Tongue (tissue), 1 donor: ENCODE measurements around the gene PTTG1IP2. TPM values are rescaled to one million over a fixed set of nuclear protein-coding genes. Genes with fewer than 3 reads are reported as not detected.

Experiments used
- total RNA-seq: library from RNA; depleted of rRNA; stranded (reverse); fragments of >200 nt; gene quantifications from one replicate; pipeline ENCODE4 v1.2.3, GENCODE V29; 2014

PTTG1IP2 gene
- total RNA-seq, 1 donor from 2014 or later, result not detected

Other genes starting within 250 kb of the PTTG1IP2 start
- 8.0 TPM for gene CFAP69, start 224.5 kb upstream of the PTTG1IP2 start, total RNA-seq
- not detected for gene FAM237B, start 148.3 kb upstream of the PTTG1IP2 start, total RNA-seq
- gene GTPBP10, start 122.9 kb upstream of the PTTG1IP2 start, total RNA-seq, result 16.1 TPM
- 26.9 TPM for gene CLDN12, start 66.2 kb upstream of the PTTG1IP2 start, total RNA-seq
- gene CDK14, start 126.7 kb downstream of the PTTG1IP2 start, total RNA-seq, result 29.3 TPM